Aorta (tissue), 5 donors: ENCODE data around the gene COL4A2. TPM values are rescaled to one million over a fixed set of nuclear protein-coding genes. Genes with fewer than 3 reads are reported as not detected.

ENCODE experiments used
- ATAC-seq: fragments of 200-7000 bp; cut with Tn5 transposase; one replicate; pipeline ENCODE4 v1.9.1; 2022; ENCODE audit warnings: moderate library complexity; ENCODE audit not compliant: low FRiP score
- DNase-seq, 2 donors: peaks; one replicate each; pipeline ENCODE4 v3.0.0-alpha.2; 2020
- H3K27ac ChIP-seq, 2 donors: one replicate each; pipeline ENCODE4 v1.5.1; 2013; ENCODE audit warnings: low read length in 2 of 2, mild to moderate bottlenecking in 2 of 2, moderate library complexity in 2 of 2, control low read depth in 1 of 2, inconsistent platforms in 1 of 2, low read depth in 1 of 2
- H3K27me3 ChIP-seq, 2 donors: one replicate each; pipeline ENCODE4 v1.6.1; 2013; ENCODE audit warnings: control low read depth in 1 of 2, low read length in 1 of 2, mild to moderate bottlenecking in 1 of 2, moderate library complexity in 1 of 2; ENCODE audit not compliant: insufficient read depth in 2 of 2, control insufficient read depth in 1 of 2
- H3K36me3 ChIP-seq, 2 donors: one replicate each; pipeline ENCODE4 v1.6.1; 2013; ENCODE audit warnings: control low read depth in 1 of 2, low read length in 1 of 2, mild to moderate bottlenecking in 1 of 2; ENCODE audit not compliant: insufficient read depth in 2 of 2, control insufficient read depth in 1 of 2
- H3K4me1 ChIP-seq, 2 donors: one replicate each; pipeline ENCODE4 v1.6.1; 2013; ENCODE audit warnings: low read length in 2 of 2, control low read depth in 1 of 2, mild to moderate bottlenecking in 1 of 2, moderate library complexity in 1 of 2; ENCODE audit not compliant: insufficient read depth in 2 of 2, control insufficient read depth in 1 of 2
- H3K4me3 ChIP-seq, 2 donors: one replicate each; pipeline ENCODE4 v1.5.1; 2013; ENCODE audit warnings: low read length in 2 of 2, control low read depth in 1 of 2, mild to moderate bottlenecking in 1 of 2
- H3K9me3 ChIP-seq: one replicate; pipeline ENCODE4 v1.6.1; 2013; ENCODE audit warnings: mild to moderate bottlenecking, low read length; ENCODE audit not compliant: control insufficient read depth
- WGBS, 2 donors: extraction: QIAGEN DNeasy Blood & Tissue Kit; methylation state at CpG; one replicate each; pipeline ENCODE4 v1.1.7; 2013; 5-methylcytosine and 5-hydroxymethylcytosine counted together
- intact Hi-C, 2 donors: fragments of 100-400 bp; cut with DNase I; formaldehyde crosslinking; loops; one replicate each; pipeline versions ENCODE4 v1.14.2 to v1.15.0; 2022
- microRNA-seq, 2 donors: library from miRNA; unstranded; fragments of <30 nt; microRNA quantifications; one replicate each; pipeline ENCODE4 v1.2.0, GENCODE V29; 2020
- polyA plus RNA-seq, 2 donors: library from polyadenylated mRNA; stranded (reverse); fragments of 200-250 nt; gene quantifications; one replicate each; pipeline ENCODE4 v1.2.3, GENCODE V29; 2013
- total RNA-seq, 2 donors: library from RNA; stranded (reverse); fragmentation: NEBNext Ultra II Directional; extraction: Animal tissue kit (Norgen Biotek cat#: 25700); gene quantifications; one replicate each; pipeline ENCODE4 v1.2.1, GENCODE V29; 2021
- donor health status: healthy with polysubstance abuse.
- donor health status: Bipolar disorder and iron deficiency.
- donor health status: DM: no; HTN: no; CAD: no.
- donor health status: DM: no; HTN: no; CAD: no.
- donor health status: DM: yes; HTN: yes; CAD: no.

The COL4A2 gene
- total and polyA plus RNA-seq, 4 donors: 117 to 1,110 (median 681) TPM

GRCh38 chr13:110560601-110561343, 253.7 kb downstream of the COL4A2 start:
- no peaks in the 10 kb centered on the region for H3K27me3 ChIP-seq
- H3K27ac ChIP-seq: peak overlapping the region; percentile 8 to 100
- H3K36me3 ChIP-seq: no peaks in the 10 kb centered on the region
- H3K9me3 ChIP-seq: no peaks in the 10 kb centered on the region
- 1% methylated on average over 25 to 29 of the region's 29 CpGs for WGBS, 2 donors
- peak; percentile 74 for ATAC-seq
- intact Hi-C loops: loop anchor here (5.0 kb wide), 3 partner anchors 38 to 53 kb away; no protein-coding TSS in a partner anchor
- DNase-seq: peak; percentile 70 to 82
- peak overlapping the region; percentile 44 to 58 for H3K4me3 ChIP-seq
- no peaks in the 10 kb centered on the region for H3K4me1 ChIP-seq

- 1% methylated on average over 54 to 79 of the region's 79 CpGs for WGBS, 2 donors
- H3K4me3 ChIP-seq: peak within 1 kb of the TSS; percentile 44 to 58
- peak within 1 kb of the TSS; percentile 8 to 100 for H3K27ac ChIP-seq
- no peaks in the 10 kb centered on the region for H3K27me3 ChIP-seq
- no peaks in the 10 kb centered on the region for H3K4me1 ChIP-seq
- no peaks in the 10 kb centered on the region for H3K9me3 ChIP-seq
- ATAC-seq (peak; percentile 90), DNase-seq (peak; percentile 95 to 96)
- no peaks in the 10 kb centered on the region for H3K36me3 ChIP-seq
- intact Hi-C loops: loop anchor here (5.0 kb wide), 3 partner anchors 39 to 54 kb away; no protein-coding TSS in a partner anchor
These were observed 254.4 kb downstream of the COL4A2 start, which contains the start of gene RAB20 for GRCh38 chr13:110561344-110562035. Gene RAB20, minus strand, starts transcription at chr13:110561722. Its CDS starts 203 bp downstream, at chr13:110561519.

- 3% methylated on average over 24 of the region's 24 CpGs for WGBS, 2 donors
- Histone ChIP-seq H3K4me1 (no peaks in the 10 kb centered on the region), H3K36me3 (no peaks in the 10 kb centered on the region), H3K9me3 (no peaks in the 10 kb centered on the region), H3K27ac (peak overlapping the region in 1 of 2 donors; percentile 61), H3K4me3 (peak overlapping the region; percentile 44 to 58), H3K27me3 (no peaks in the 10 kb centered on the region)
- intact Hi-C loops: loop anchor here (5.0 kb wide), 3 partner anchors 40 to 55 kb away; no protein-coding TSS in a partner anchor
- ATAC-seq: peak; percentile 26
- DNase-seq: peak in 1 of 2 donors; percentile 73
These were observed 255.0 kb downstream of the COL4A2 start for GRCh38 chr13:110562036-110562597.

Small RNA genes within 50 kb of the gene (microRNA-seq; reads per million reads assigned to microRNA genes)
- gene MIR8073: 0 reads per million in 2 donors

Other genes with a start within 250 kb of the COL4A2 start
- gene COL4A1, start 127 bp upstream of the COL4A2 start, total RNA-seq: 100 to 1,000 TPM; 564 to 910 TPM
- 100 to 1,000 TPM in 1 of 2 donors, 10 to 100 TPM in 1; 73.3 to 379 TPM for gene COL4A1, start 127 bp upstream of the COL4A2 start, polyA plus RNA-seq